Measurements from ENCODE around the gene CAMTA1. TPM values are rescaled to one million over a fixed set of nuclear protein-coding genes. Genes with fewer than 3 reads are reported as not detected.

CAMTA1 gene
- total RNA-seq, 2 donors from 2014 or later = 100 to 102 TPM

- H3K4me3 ChIP-seq = no peak overlapping the region
- WGBS = 83% methylated on average over 3 of the region's 3 CpGs
- no peaks in the 10 kb centered on the region for H3K36me3 ChIP-seq
- TF ChIP-seq CTCF (IDR thresholded peaks at IDR 0.05) (no peak), POLR2A (IDR thresholded peaks at IDR 0.05) (no peak), POLR2AphosphoS5 (IDR thresholded peaks at IDR 0.05) (no peak)
- H3K4me1 ChIP-seq (replicated peaks) = no peaks in the 10 kb centered on the region
- DNase-seq (ENCODE audit: low spot score) = no peak
- no peaks in the 10 kb centered on the region for H3K9me3 ChIP-seq
- intact Hi-C loops (cut with DNase I) = no loop called here
- H3K27ac ChIP-seq = no peak overlapping the region
- H3K27me3 ChIP-seq (replicated peaks; ENCODE audit: insufficient read depth) = no peaks in the 10 kb centered on the region
Measured at GRCh38 chr1:7077970-7078369, 292.7 kb downstream of the CAMTA1 start.

GRCh38 chr1:7079637-7080036 is 294.4 kb downstream of the CAMTA1 start:
- WGBS = 92% methylated on average over 4 of the region's 4 CpGs
- Histone ChIP-seq H3K36me3 (no peaks in the 10 kb centered on the region), H3K27ac (no peak overlapping the region), H3K4me1 (replicated peaks) (no peaks in the 10 kb centered on the region), H3K27me3 (replicated peaks; ENCODE audit: insufficient read depth) (no peaks in the 10 kb centered on the region), H3K9me3 (no peaks in the 10 kb centered on the region), H3K4me3 (no peak overlapping the region)
- DNase-seq (ENCODE audit: low spot score) = no peak
- intact Hi-C loops (cut with DNase I) = no loop called here
- TF ChIP-seq CTCF (IDR thresholded peaks at IDR 0.05) = no peak
- no peak for TF ChIP-seq POLR2A (IDR thresholded peaks at IDR 0.05)
- TF ChIP-seq POLR2AphosphoS5 (IDR thresholded peaks at IDR 0.05) = no peak

GRCh38 chr1:7084232-7084894 is 299.1 kb downstream of the CAMTA1 start:
- TF ChIP-seq POLR2A (IDR thresholded peaks at IDR 0.05) (no peak), POLR2AphosphoS5 (IDR thresholded peaks at IDR 0.05) (no peak), CTCF (IDR thresholded peaks at IDR 0.05) (no peak)
- Histone ChIP-seq H3K27ac (no peak overlapping the region), H3K4me3 (no peak overlapping the region), H3K36me3 (no peaks in the 10 kb centered on the region), H3K4me1 (replicated peaks) (no peaks in the 10 kb centered on the region), H3K9me3 (no peaks in the 10 kb centered on the region), H3K27me3 (replicated peaks; ENCODE audit: insufficient read depth) (no peaks in the 10 kb centered on the region)
- 55% methylated on average over 14 of the region's 17 CpGs for WGBS
- intact Hi-C loops (cut with DNase I) = no loop called here
- DNase-seq (ENCODE audit: low spot score) = no peak

DNA sequence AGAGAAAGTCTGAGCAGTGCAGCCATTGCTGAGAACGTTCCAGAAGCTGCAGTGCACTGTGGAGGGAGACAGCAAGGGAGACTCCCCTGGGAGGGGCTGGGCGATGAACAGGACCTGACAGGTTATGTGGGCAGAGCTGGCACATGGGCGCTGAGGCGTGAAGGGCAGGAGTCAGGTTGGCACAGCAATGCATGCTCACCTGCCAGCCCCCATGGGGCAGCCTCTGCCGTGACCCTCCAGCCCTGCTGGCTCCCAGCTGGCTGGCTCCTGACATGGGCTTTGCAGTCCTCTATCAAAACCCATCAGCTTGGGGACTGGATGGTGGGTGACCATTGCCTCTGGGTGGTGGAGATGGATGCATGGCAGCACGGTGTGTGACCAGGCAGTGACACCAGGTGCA is 300.3 kb downstream of the CAMTA1 start:
- no peak overlapping the region for H3K4me3 ChIP-seq
- no peaks in the 10 kb centered on the region for H3K27me3 ChIP-seq (replicated peaks; ENCODE audit: insufficient read depth)
- no peak for DNase-seq (ENCODE audit: low spot score)
- H3K27ac ChIP-seq = no peak overlapping the region
- intact Hi-C loops (cut with DNase I) = no loop called here
- no peaks in the 10 kb centered on the region for H3K4me1 ChIP-seq (replicated peaks)
- H3K9me3 ChIP-seq = no peaks in the 10 kb centered on the region
- TF ChIP-seq CTCF (IDR thresholded peaks at IDR 0.05) (no peak), POLR2AphosphoS5 (IDR thresholded peaks at IDR 0.05) (no peak), POLR2A (IDR thresholded peaks at IDR 0.05) (no peak)
- H3K36me3 ChIP-seq = no peaks in the 10 kb centered on the region
- 73% methylated on average over 6 of the region's 6 CpGs for WGBS

- Histone ChIP-seq H3K27ac (no peak overlapping the region), H3K27me3 (replicated peaks; ENCODE audit: insufficient read depth) (no peaks in the 10 kb centered on the region), H3K4me1 (replicated peaks) (no peaks in the 10 kb centered on the region), H3K36me3 (no peaks in the 10 kb centered on the region), H3K9me3 (no peaks in the 10 kb centered on the region), H3K4me3 (no peak overlapping the region)
- 74% methylated on average over 11 of the region's 11 CpGs for WGBS
- no peak for DNase-seq (ENCODE audit: low spot score)
- intact Hi-C loops (cut with DNase I) = no loop called here
- TF ChIP-seq POLR2A (IDR thresholded peaks at IDR 0.05) = no peak
- TF ChIP-seq CTCF (IDR thresholded peaks at IDR 0.05) = no peak
- no peak for TF ChIP-seq POLR2AphosphoS5 (IDR thresholded peaks at IDR 0.05)
Measured at GRCh38 chr1:7086106-7086505, 300.9 kb downstream of the CAMTA1 start.

All from prostate gland (tissue), 2 donors.